Measurements from ENCODE around the gene CST7. TPM values are rescaled to one million over a fixed set of nuclear protein-coding genes. Genes with fewer than 3 reads are reported as not detected.
"Not testable (repeated sequence)": the region's sequence is repeated elsewhere in the genome, so short reads cannot be mapped to it uniquely, and the experiment has no call there.

CST7 gene
- total and polyA plus RNA-seq, 3 donors from 2014 or later: 0.56 to 4.1 TPM; not detected in 1

- H3K36me3 ChIP-seq (ENCODE audit: low read depth, missing control alignments): no peaks in the 10 kb centered on the region
- H3K27me3 ChIP-seq: no peaks in the 10 kb centered on the region
- intact Hi-C loops (cut with DNase I; ENCODE audit: low total_unique reads): no loop called here
- no peak for DNase-seq
- no peaks in the 10 kb centered on the region for H3K4me1 ChIP-seq
- TF ChIP-seq POLR2A (IDR thresholded peaks at IDR 0.05): no peak
- no peak for TF ChIP-seq CTCF (IDR thresholded peaks at IDR 0.05)
- H3K27ac ChIP-seq: no peak overlapping the region
- H3K9me3 ChIP-seq: no peaks in the 10 kb centered on the region
- 70 to 89% methylated on average over 5 of the region's 5 CpGs for WGBS, 2 donors
- H3K4me3 ChIP-seq: no peak overlapping the region
Observed at GRCh38 chr20:24938498-24938897, 10.6 kb upstream of the CST7 start.

- Histone ChIP-seq H3K4me1 (no peaks in the 10 kb centered on the region), H3K4me3 (no peak overlapping the region), H3K9me3 (no peaks in the 10 kb centered on the region), H3K36me3 (ENCODE audit: low read depth, missing control alignments) (no peaks in the 10 kb centered on the region), H3K27me3 (no peaks in the 10 kb centered on the region), H3K27ac (no peak overlapping the region)
- intact Hi-C loops (cut with DNase I; ENCODE audit: low total_unique reads): no loop called here
- no peak for DNase-seq
- TF ChIP-seq CTCF (IDR thresholded peaks at IDR 0.05) (no peak), POLR2A (IDR thresholded peaks at IDR 0.05) (no peak)
- 55 to 71% methylated on average over 4 of the region's 4 CpGs for WGBS, 2 donors
Observed at GRCh38 chr20:24939036-24939435, 10.0 kb upstream of the CST7 start.

- Histone ChIP-seq H3K36me3 (ENCODE audit: low read depth, missing control alignments) (no peaks in the 10 kb centered on the region), H3K27ac (no peak overlapping the region), H3K27me3 (no peaks in the 10 kb centered on the region), H3K4me1 (no peaks in the 10 kb centered on the region), H3K4me3 (no peak overlapping the region), H3K9me3 (no peaks in the 10 kb centered on the region)
- WGBS, 2 donors: 76 to 90% methylated on average over 6 of the region's 6 CpGs
- DNase-seq: no peak
- intact Hi-C loops (cut with DNase I; ENCODE audit: low total_unique reads): no loop called here
- TF ChIP-seq POLR2A (IDR thresholded peaks at IDR 0.05) (no peak), CTCF (IDR thresholded peaks at IDR 0.05) (no peak)
Observed at GRCh38 chr20:24942679-24943078, 6.4 kb upstream of the CST7 start.

GRCh38 chr20:24943196-24943595 lies 5.9 kb upstream of the CST7 start:
- no peak for TF ChIP-seq CTCF (IDR thresholded peaks at IDR 0.05)
- TF ChIP-seq POLR2A (IDR thresholded peaks at IDR 0.05): no peak
- intact Hi-C loops (cut with DNase I; ENCODE audit: low total_unique reads): no loop called here
- H3K27me3 ChIP-seq: no peaks in the 10 kb centered on the region
- no peaks in the 10 kb centered on the region for H3K36me3 ChIP-seq (ENCODE audit: low read depth, missing control alignments)
- H3K27ac ChIP-seq: no peak overlapping the region
- no peaks in the 10 kb centered on the region for H3K4me1 ChIP-seq
- no peak overlapping the region for H3K4me3 ChIP-seq
- DNase-seq: no peak
- WGBS, 2 donors: 79 to 93% methylated on average over 4 of the region's 4 CpGs
- H3K9me3 ChIP-seq: no peaks in the 10 kb centered on the region

GRCh38 chr20:24943731-24944130 lies 5.3 kb upstream of the CST7 start:
- Histone ChIP-seq H3K36me3 (ENCODE audit: low read depth, missing control alignments) (no peaks in the 10 kb centered on the region), H3K27me3 (no peaks in the 10 kb centered on the region), H3K9me3 (no peaks in the 10 kb centered on the region), H3K27ac (no peak overlapping the region), H3K4me3 (no peak overlapping the region), H3K4me1 (no peaks in the 10 kb centered on the region)
- intact Hi-C loops (cut with DNase I; ENCODE audit: low total_unique reads): no loop called here
- no peak for DNase-seq
- TF ChIP-seq POLR2A (IDR thresholded peaks at IDR 0.05) (no peak), CTCF (IDR thresholded peaks at IDR 0.05) (no peak)
- 56 to 83% methylated on average over 3 of the region's 3 CpGs for WGBS, 2 donors

- DNase-seq; H3K4me1 ChIP-seq; H3K36me3 ChIP-seq (ENCODE audit: low read depth, missing control alignments); H3K27me3 ChIP-seq; intact Hi-C loops (cut with DNase I; ENCODE audit: low total_unique reads); H3K9me3 ChIP-seq; H3K27ac ChIP-seq; H3K4me3 ChIP-seq: not testable (repeated sequence)
- WGBS, 2 donors: 76 to 87% methylated on average over 1 of the region's 1 CpG
Observed at GRCh38 chr20:24946376-24946775, 2.7 kb upstream of the CST7 start.

- H3K4me3 ChIP-seq; H3K27me3 ChIP-seq; H3K4me1 ChIP-seq; DNase-seq; H3K9me3 ChIP-seq; H3K36me3 ChIP-seq (ENCODE audit: low read depth, missing control alignments); intact Hi-C loops (cut with DNase I; ENCODE audit: low total_unique reads); H3K27ac ChIP-seq: not testable (repeated sequence)
- WGBS, 2 donors: 65 to 81% methylated on average over 4 of the region's 4 CpGs
Observed at GRCh38 chr20:24948396-24948938, 602 bp upstream of the CST7 start.

Data from testis (tissue), 3 donors.